Trophoblast cell (in vitro differentiated cells and primary cell): ENCODE measurements around the gene MADCAM1.
"Not testable (repeated sequence)": the region's sequence is repeated elsewhere in the genome, so short reads cannot be mapped to it uniquely, and the experiment has no call there.

Source experiments
- DNase-seq, 2 donors: peaks; one replicate each; pipeline ENCODE4 v3.0.0-alpha.2; 2016
- H2AFZ ChIP-seq: 2 replicates; pipeline ENCODE4 v1.6.1; 2013; ENCODE audit warnings: low read length, moderate library complexity, mild to moderate bottlenecking; ENCODE audit not compliant: insufficient read depth, poor library complexity
- H2AK5ac ChIP-seq: 2 replicates; pipeline ENCODE4 v1.6.1; 2013; ENCODE audit warnings: mild to moderate bottlenecking, low read length
- H2BK120ac ChIP-seq: 2 replicates; pipeline ENCODE4 v1.6.1; 2013; ENCODE audit warnings: low read length, mild to moderate bottlenecking, moderate library complexity; ENCODE audit not compliant: insufficient read depth, poor library complexity
- H2BK12ac ChIP-seq: 2 replicates; pipeline ENCODE4 v1.6.1; 2013; ENCODE audit warnings: mild to moderate bottlenecking, low read length, moderate library complexity
- H2BK5ac ChIP-seq: 2 replicates; pipeline ENCODE4 v1.6.1; 2013; ENCODE audit warnings: low read length, low read depth, moderate library complexity, mild to moderate bottlenecking; ENCODE audit not compliant: poor library complexity
- H3K14ac ChIP-seq: 2 replicates; pipeline ENCODE4 v1.6.1; 2013; ENCODE audit warnings: mild to moderate bottlenecking, low read length
- H3K18ac ChIP-seq: 2 replicates; pipeline ENCODE4 v1.6.1; 2013; ENCODE audit warnings: mild to moderate bottlenecking, low read length
- H3K23ac ChIP-seq: 2 replicates; pipeline ENCODE4 v1.6.1; 2013; ENCODE audit warnings: low read length
- H3K27ac ChIP-seq: 2 replicates; pipeline ENCODE4 v1.5.1; 2013; ENCODE audit warnings: low read depth, mild to moderate bottlenecking, inconsistent platforms, low read length, moderate library complexity
- H3K27me3 ChIP-seq: 2 replicates; pipeline ENCODE4 v1.6.1; 2013; ENCODE audit warnings: inconsistent platforms, mild to moderate bottlenecking, low read length, moderate library complexity; ENCODE audit not compliant: insufficient read depth
- H3K36me3 ChIP-seq, 2 experiments: 1 replicate in 1 of 2; 2 replicates in 1 of 2; pipeline ENCODE4 v1.6.1; 2013; ENCODE audit warnings: low read length in 2 of 2, mild to moderate bottlenecking in 2 of 2, moderate library complexity in 1 of 2; ENCODE audit not compliant: insufficient read depth in 2 of 2, control insufficient read depth in 1 of 2
- H3K4ac ChIP-seq: 2 replicates; pipeline ENCODE4 v1.6.1; 2013; ENCODE audit warnings: low read depth, mild to moderate bottlenecking, low read length, moderate library complexity
- H3K4me1 ChIP-seq, 2 experiments: 1 replicate in 1 of 2; 2 replicates in 1 of 2; pipeline ENCODE4 v1.6.1; 2013; ENCODE audit warnings: low read length in 2 of 2, mild to moderate bottlenecking in 2 of 2, moderate library complexity in 1 of 2; ENCODE audit not compliant: insufficient read depth in 2 of 2, control insufficient read depth in 1 of 2
- H3K4me2 ChIP-seq: 2 replicates; pipeline ENCODE4 v1.6.1; 2013; ENCODE audit warnings: inconsistent platforms, mild to moderate bottlenecking, low read length, moderate library complexity
- H3K4me3 ChIP-seq: 2 replicates; pipeline ENCODE4 v1.5.1; 2013; ENCODE audit warnings: mild to moderate bottlenecking, low read depth, low read length, inconsistent platforms
- H3K79me1 ChIP-seq: one replicate; pipeline ENCODE4 v1.6.1; 2013; ENCODE audit warnings: low read length
- H3K79me2 ChIP-seq: 2 replicates; pipeline ENCODE4 v1.6.1; 2013; ENCODE audit warnings: low read length, mild to moderate bottlenecking; ENCODE audit not compliant: control insufficient read depth, insufficient read depth, poor library complexity
- H3K9ac ChIP-seq: 2 replicates; pipeline ENCODE4 v1.6.1; 2013; ENCODE audit warnings: mild to moderate bottlenecking, low read length
- H3K9me3 ChIP-seq: 2 replicates; pipeline ENCODE4 v1.6.1; 2013; ENCODE audit warnings: low read depth, mild to moderate bottlenecking, control low read depth, inconsistent platforms, low read length; ENCODE audit not compliant: insufficient read depth
- H4K12ac ChIP-seq: 2 replicates; pipeline ENCODE4 v1.6.1; 2013; ENCODE audit warnings: low read depth, mild to moderate bottlenecking, low read length, moderate library complexity
- H4K8ac ChIP-seq: 2 replicates; pipeline ENCODE4 v1.6.1; 2013; ENCODE audit warnings: low read depth, mild to moderate bottlenecking, low read length, moderate library complexity
- H4K91ac ChIP-seq: one replicate; pipeline ENCODE4 v1.6.1; 2013; ENCODE audit warnings: low read depth, mild to moderate bottlenecking, low read length, moderate library complexity
- WGBS: extraction: QIAGEN DNeasy Blood & Tissue Kit; methylation state at CpG from one replicate; pipeline ENCODE4 v1.1.7; 2013; ENCODE audit warnings: missing lambda C conversion rate; ENCODE audit not compliant: insufficient read length, insufficient coverage; ENCODE audit errors: extremely low coverage; 5-methylcytosine and 5-hydroxymethylcytosine counted together

The MADCAM1 gene

GRCh38 chr19:450912-451481, 45.3 kb upstream of the MADCAM1 start:
- not testable (repeated sequence) for H3K4ac ChIP-seq, H2BK12ac ChIP-seq, H2AFZ ChIP-seq, H3K79me1 ChIP-seq, H2BK5ac ChIP-seq, H4K12ac ChIP-seq, H3K23ac ChIP-seq, H3K79me2 ChIP-seq, H3K18ac ChIP-seq, H3K9ac ChIP-seq, H3K14ac ChIP-seq, H3K27me3 ChIP-seq, H3K4me2 ChIP-seq, H4K8ac ChIP-seq, DNase-seq, H2AK5ac ChIP-seq, H3K27ac ChIP-seq, H2BK120ac ChIP-seq, H4K91ac ChIP-seq
- WGBS = no CpG with 5 or more reads among the region's 33 CpGs
- Histone ChIP-seq H3K36me3 (peaks cover 0 to 16% of the 10 kb centered on the region in 2 experiments), H3K9me3 (peaks cover 17% of the 10 kb centered on the region), H3K4me1 (peaks cover 6 to 11% of the 10 kb centered on the region in 2 experiments), H3K4me3 (peak overlapping the region; percentile 52)

GRCh38 chr19:452829-453228, 43.5 kb upstream of the MADCAM1 start:
- H2BK120ac ChIP-seq = no peak overlapping the region
- H3K9me3 ChIP-seq = peaks cover 17% of the 10 kb centered on the region
- no peak overlapping the region for H2BK12ac ChIP-seq
- H4K8ac ChIP-seq = no peak overlapping the region
- no peak overlapping the region for H3K23ac ChIP-seq
- no peak overlapping the region for H2BK5ac ChIP-seq
- no CpG with 5 or more reads among the region's 16 CpGs for WGBS
- DNase-seq = no peak
- no peaks in the 10 kb centered on the region for H3K27me3 ChIP-seq
- no peak overlapping the region for H2AFZ ChIP-seq
- no peak overlapping the region for H3K4me2 ChIP-seq
- H3K14ac ChIP-seq = no peak overlapping the region
- H3K79me1 ChIP-seq = peaks cover 2% of the 10 kb centered on the region
- H3K27ac ChIP-seq = no peak overlapping the region
- H3K18ac ChIP-seq = no peak overlapping the region
- peaks cover 3 to 7% of the 10 kb centered on the region in 2 experiments for H3K4me1 ChIP-seq
- H4K12ac ChIP-seq = no peak overlapping the region
- no peak overlapping the region for H3K4ac ChIP-seq
- no peak overlapping the region for H3K4me3 ChIP-seq
- peaks cover 2 to 16% of the 10 kb centered on the region in 2 experiments for H3K36me3 ChIP-seq
- H3K79me2 ChIP-seq = no peaks in the 10 kb centered on the region
- H4K91ac ChIP-seq = no peak overlapping the region
- no peak overlapping the region for H2AK5ac ChIP-seq
- H3K9ac ChIP-seq = no peak overlapping the region

GRCh38 chr19:453606-454005, 42.7 kb upstream of the MADCAM1 start:
- Histone ChIP-seq H3K27me3 (no peaks in the 10 kb centered on the region), H3K18ac (no peak overlapping the region), H3K27ac (no peak overlapping the region), H4K8ac (no peak overlapping the region), H4K91ac (no peak overlapping the region), H3K23ac (no peak overlapping the region), H3K9ac (no peak overlapping the region), H4K12ac (no peak overlapping the region), H3K79me1 (no peaks in the 10 kb centered on the region), H2BK120ac (no peak overlapping the region), H2BK5ac (no peak overlapping the region), H3K79me2 (no peaks in the 10 kb centered on the region), H2BK12ac (no peak overlapping the region), H3K36me3 (peaks cover 2 to 16% of the 10 kb centered on the region in 2 experiments), H3K4me2 (no peak overlapping the region), H2AK5ac (no peak overlapping the region), H3K4me3 (no peak overlapping the region), H2AFZ (no peak overlapping the region), H3K14ac (no peak overlapping the region), H3K4me1 (peaks cover 0 to under 1% of the 10 kb centered on the region in 2 experiments), H3K9me3 (peaks cover 17% of the 10 kb centered on the region), H3K4ac (no peak overlapping the region)
- no peak for DNase-seq
- no CpG with 5 or more reads among the region's 22 CpGs for WGBS

- no peak overlapping the region for H3K4me2 ChIP-seq
- peaks cover 17% of the 10 kb centered on the region for H3K9me3 ChIP-seq
- H3K23ac ChIP-seq = no peak overlapping the region
- H4K8ac ChIP-seq = no peak overlapping the region
- H2BK12ac ChIP-seq = no peak overlapping the region
- no peak overlapping the region for H4K12ac ChIP-seq
- no peak overlapping the region for H2AK5ac ChIP-seq
- peaks cover 2 to 16% of the 10 kb centered on the region in 2 experiments for H3K36me3 ChIP-seq
- H3K4ac ChIP-seq = no peak overlapping the region
- no peak for DNase-seq
- H3K27me3 ChIP-seq = no peaks in the 10 kb centered on the region
- peaks cover 4% of the 10 kb centered on the region for H3K79me1 ChIP-seq
- no peak overlapping the region for H3K18ac ChIP-seq
- H3K4me3 ChIP-seq = no peak overlapping the region
- no peak overlapping the region for H2BK5ac ChIP-seq
- no CpG with 5 or more reads among the region's 39 CpGs for WGBS
- H4K91ac ChIP-seq = no peak overlapping the region
- H3K79me2 ChIP-seq = no peaks in the 10 kb centered on the region
- no peak overlapping the region for H3K27ac ChIP-seq
- H3K4me1 ChIP-seq = peaks cover 0 to 4% of the 10 kb centered on the region in 2 experiments
- H3K9ac ChIP-seq = no peak overlapping the region
- H2BK120ac ChIP-seq = no peak overlapping the region
- no peak overlapping the region for H3K14ac ChIP-seq
- H2AFZ ChIP-seq = no peak overlapping the region
Measured at GRCh38 chr19:455031-455705, 41.1 kb upstream of the MADCAM1 start.
